ENCODE data around the gene DOCK2.

Gene DOCK2

DNA sequence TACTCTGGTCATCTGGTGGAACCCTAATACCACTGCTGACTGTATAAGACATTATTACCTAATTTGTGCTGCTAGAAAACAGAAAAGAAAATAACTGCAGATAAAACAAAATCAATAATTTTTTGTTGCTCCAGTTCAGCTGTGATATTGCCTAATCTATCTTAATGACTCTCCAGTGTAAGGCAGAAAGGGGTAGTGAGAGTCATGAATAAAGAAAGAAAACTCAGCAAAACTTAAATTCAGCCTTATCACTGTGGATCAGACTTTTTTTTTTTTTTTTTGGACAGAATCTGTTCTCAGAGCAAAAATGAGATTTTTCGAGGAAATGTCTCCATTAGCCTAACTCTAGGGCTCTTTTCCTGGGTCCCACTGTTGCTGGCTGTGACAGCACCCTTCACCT is 1.1 kb upstream of the DOCK2 start:
- TF ChIP-seq, protein P1, sequence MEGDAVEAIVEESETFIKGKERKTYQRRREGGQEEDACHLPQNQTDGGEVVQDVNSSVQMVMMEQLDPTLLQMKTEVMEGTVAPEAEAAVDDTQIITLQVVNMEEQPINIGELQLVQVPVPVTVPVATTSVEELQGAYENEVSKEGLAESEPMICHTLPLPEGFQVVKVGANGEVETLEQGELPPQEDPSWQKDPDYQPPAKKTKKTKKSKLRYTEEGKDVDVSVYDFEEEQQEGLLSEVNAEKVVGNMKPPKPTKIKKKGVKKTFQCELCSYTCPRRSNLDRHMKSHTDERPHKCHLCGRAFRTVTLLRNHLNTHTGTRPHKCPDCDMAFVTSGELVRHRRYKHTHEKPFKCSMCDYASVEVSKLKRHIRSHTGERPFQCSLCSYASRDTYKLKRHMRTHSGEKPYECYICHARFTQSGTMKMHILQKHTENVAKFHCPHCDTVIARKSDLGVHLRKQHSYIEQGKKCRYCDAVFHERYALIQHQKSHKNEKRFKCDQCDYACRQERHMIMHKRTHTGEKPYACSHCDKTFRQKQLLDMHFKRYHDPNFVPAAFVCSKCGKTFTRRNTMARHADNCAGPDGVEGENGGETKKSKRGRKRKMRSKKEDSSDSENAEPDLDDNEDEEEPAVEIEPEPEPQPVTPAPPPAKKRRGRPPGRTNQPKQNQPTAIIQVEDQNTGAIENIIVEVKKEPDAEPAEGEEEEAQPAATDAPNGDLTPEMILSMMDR (IDR thresholded peaks at IDR 0.05; ENCODE audit: low read depth, low read length, missing control alignments), result no peak
- H3K4me3 ChIP-seq (replicated peaks; ENCODE audit: low read depth, low read length), result no peak overlapping the region
- DNase-seq (ENCODE audit: extremely low read depth, low read depth), result no peak

DNA sequence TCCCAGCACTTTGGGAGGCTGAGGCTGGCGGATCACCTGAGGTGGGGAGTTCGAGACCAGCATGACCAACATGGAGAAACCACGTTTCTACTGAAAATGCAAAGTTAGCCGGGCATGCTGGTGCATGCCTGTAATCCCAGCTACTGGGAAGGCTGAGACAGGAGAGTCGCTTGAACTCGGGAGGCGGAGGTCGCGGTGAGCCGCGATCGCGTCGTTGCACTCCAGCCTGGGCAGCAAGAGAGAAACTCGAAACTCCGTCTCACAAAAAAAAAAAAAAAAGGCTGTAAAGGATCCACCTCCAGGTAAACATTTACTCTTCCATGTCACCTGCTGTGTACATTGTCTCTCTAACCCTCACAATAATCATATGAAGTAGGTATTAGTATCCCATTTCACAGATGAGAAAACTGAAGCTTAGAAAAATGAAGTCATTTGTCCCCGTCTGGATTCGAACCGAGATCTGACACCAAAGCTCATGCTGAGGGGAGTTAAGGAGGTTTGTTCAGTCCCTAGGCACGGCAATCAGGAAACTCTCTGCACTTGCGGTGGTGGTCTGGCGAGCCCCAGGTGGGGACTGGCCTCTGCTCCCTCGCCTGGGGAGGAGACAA is 494 bp upstream of the DOCK2 start:
- 0 out of 2 replicates have a peak overlapping the region, but pooled peaks have one; percentile 11 for H3K4me3 ChIP-seq (replicated peaks; ENCODE audit: low read depth, low read length)
- DNase-seq (ENCODE audit: extremely low read depth, low read depth), result no peak
- TF ChIP-seq, protein P1 (IDR thresholded peaks at IDR 0.05; ENCODE audit: low read depth, low read length, missing control alignments), result no peak

DNA sequence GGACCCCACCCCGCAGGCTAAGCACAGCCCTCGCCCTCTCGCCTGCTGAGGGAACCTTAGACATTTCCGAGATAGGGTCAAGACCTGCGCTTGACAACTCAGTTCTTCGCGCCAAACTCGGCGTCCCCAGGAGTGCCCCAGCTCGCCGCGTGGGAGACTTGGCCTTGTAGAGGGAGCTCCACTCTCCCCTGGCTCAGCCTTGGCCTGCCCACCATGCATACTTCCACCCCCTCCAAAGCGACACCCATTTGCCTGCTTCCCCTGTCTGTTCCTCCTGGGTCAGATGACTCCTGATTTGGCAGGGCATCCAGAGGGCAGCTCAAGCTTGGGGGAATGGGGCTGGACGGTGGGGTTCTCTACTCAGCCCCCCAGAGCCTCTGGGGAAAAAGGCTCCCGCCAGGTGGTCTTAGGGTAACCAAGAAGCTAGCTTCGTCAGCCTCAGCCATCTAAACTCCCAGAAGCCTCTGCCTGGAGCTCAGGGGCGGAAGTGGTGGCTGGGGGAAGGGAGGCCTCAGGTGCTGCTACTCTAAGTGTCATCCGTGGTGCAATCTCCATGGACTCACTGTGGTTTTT is 560 bp downstream of the DOCK2 start:
- H3K4me3 ChIP-seq (replicated peaks; ENCODE audit: low read depth, low read length), result no peak overlapping the region
- no peak for DNase-seq (ENCODE audit: extremely low read depth, low read depth)

DNA sequence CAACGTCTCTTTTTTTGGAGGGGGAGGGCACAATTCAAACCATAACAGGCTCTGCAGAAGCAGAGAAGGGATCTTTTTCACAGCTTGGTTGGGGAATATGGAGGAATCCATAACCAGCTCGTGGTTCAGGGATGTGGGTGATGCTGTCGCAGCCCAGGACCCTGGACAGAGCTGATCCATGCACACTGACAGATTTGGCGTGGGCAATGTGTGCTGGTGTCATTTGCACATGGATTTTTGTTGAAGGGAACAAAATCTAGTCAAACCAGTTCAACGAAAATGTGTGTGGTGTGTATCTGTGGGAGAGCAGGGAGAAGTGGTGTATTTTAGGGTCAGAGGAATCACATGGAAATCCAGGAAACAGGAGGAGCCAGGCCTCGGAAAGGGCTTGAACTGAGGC is 4.2 kb downstream of the DOCK2 start:
- DNase-seq (ENCODE audit: extremely low read depth, low read depth), result no peak
- TF ChIP-seq, protein P1 (IDR thresholded peaks at IDR 0.05; ENCODE audit: low read depth, low read length, missing control alignments), result no peak
- no peak overlapping the region for H3K4me3 ChIP-seq (replicated peaks; ENCODE audit: low read depth, low read length)

More for the DNA sequence above, 560 bp downstream of the DOCK2 start:
- TF ChIP-seq, protein P1 (IDR thresholded peaks at IDR 0.05; ENCODE audit: low read depth, low read length, missing control alignments), result no peak

DNA sequence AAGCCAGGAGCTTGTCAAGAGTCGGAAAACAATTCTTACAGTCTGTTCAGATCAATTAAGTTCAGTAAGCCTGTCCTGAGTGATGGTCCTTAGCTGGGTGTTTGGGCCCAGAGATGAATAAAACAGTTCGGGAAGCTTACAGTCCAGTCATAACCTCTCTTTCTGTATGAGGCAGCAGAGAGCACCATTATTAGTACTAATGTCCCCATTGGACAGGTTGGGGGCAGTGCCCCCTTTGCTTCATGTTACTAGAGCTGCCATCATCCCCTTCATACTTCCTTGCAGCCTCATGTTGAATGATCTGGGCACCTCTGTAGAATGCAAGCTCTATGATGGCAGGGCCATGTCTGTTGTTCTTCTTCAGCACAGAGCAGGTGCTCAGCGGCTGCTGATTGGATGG is 9.8 kb downstream of the DOCK2 start:
- H3K4me3 ChIP-seq (replicated peaks; ENCODE audit: low read depth, low read length), result no peak overlapping the region
- TF ChIP-seq, protein P1 (IDR thresholded peaks at IDR 0.05; ENCODE audit: low read depth, low read length, missing control alignments), result no peak
- DNase-seq (ENCODE audit: extremely low read depth, low read depth), result no peak

DNA sequence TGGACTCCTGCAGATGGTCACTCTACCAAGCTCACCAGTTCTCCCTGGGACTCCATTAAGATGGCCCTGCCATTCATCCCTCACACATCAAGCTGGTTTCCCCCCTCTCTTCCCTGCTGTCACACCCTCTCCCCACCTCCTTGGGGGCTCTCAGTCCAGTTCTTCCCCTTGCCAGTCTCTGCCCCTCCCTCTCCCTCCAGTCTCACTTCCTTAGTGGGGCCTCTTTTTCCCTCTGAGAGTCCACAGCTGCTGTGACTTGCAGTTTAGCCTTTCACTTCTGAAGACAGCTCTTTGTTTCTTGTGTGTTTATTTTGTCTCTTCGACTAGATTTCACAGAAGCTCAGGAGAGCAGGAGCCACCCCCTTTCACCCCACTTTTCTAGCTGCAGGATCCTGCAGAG is 10.5 kb downstream of the DOCK2 start:
- TF ChIP-seq, protein P1 (IDR thresholded peaks at IDR 0.05; ENCODE audit: low read depth, low read length, missing control alignments), result no peak
- DNase-seq (ENCODE audit: extremely low read depth, low read depth), result no peak
- no peak overlapping the region for H3K4me3 ChIP-seq (replicated peaks; ENCODE audit: low read depth, low read length)

Measured in HFF-Myc (cell line).